ENCODE measurements around the gene CREBBP.

GRCh38 chr16:3737181-3737580 lies 143.3 kb downstream of the CREBBP start:
- TF ChIP-seq CTCF (IDR thresholded peaks at IDR 0.05) (no peak), ZFX (IDR thresholded peaks at IDR 0.05; ENCODE audit: borderline replicate concordance) (no peak)
